ENCODE results near the gene TBC1D9.

The TBC1D9 gene

DNA sequence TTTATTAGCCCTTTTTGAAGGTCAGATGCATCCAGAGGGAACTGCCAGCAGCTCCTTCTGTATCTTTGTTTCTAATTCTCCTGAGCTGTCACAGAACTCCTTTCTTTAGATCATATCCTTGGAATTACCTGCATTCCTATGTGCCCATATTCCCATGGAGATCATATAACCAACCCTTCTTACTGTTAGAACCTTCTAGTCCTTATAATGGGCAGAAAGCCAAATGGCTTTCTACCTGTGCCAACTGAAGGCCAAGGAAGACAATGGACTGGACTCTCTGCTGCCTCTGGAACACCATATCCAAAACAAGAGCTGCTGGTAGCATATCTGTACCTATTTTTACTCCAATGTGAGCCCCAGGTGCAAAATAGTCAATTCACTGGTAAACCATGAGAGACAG lies 60.7 kb downstream of the TBC1D9 start:
- DNase-seq: no peak
- Mint-ChIP-seq H3K27me3 (ENCODE audit: low read depth, poor library complexity) (no peaks in the 10 kb centered on the region), H3K27ac (no peak overlapping the region), H3K4me3 (no peak overlapping the region), H3K36me3 (ENCODE audit: low read depth) (peaks cover 33% of the 10 kb centered on the region), H3K9me3 (no peaks in the 10 kb centered on the region), H3K4me1 (peaks cover 32% of the 10 kb centered on the region)
- TF ChIP-seq, protein P1, sequence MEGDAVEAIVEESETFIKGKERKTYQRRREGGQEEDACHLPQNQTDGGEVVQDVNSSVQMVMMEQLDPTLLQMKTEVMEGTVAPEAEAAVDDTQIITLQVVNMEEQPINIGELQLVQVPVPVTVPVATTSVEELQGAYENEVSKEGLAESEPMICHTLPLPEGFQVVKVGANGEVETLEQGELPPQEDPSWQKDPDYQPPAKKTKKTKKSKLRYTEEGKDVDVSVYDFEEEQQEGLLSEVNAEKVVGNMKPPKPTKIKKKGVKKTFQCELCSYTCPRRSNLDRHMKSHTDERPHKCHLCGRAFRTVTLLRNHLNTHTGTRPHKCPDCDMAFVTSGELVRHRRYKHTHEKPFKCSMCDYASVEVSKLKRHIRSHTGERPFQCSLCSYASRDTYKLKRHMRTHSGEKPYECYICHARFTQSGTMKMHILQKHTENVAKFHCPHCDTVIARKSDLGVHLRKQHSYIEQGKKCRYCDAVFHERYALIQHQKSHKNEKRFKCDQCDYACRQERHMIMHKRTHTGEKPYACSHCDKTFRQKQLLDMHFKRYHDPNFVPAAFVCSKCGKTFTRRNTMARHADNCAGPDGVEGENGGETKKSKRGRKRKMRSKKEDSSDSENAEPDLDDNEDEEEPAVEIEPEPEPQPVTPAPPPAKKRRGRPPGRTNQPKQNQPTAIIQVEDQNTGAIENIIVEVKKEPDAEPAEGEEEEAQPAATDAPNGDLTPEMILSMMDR (IDR thresholded peaks at IDR 0.05): no peak

DNA sequence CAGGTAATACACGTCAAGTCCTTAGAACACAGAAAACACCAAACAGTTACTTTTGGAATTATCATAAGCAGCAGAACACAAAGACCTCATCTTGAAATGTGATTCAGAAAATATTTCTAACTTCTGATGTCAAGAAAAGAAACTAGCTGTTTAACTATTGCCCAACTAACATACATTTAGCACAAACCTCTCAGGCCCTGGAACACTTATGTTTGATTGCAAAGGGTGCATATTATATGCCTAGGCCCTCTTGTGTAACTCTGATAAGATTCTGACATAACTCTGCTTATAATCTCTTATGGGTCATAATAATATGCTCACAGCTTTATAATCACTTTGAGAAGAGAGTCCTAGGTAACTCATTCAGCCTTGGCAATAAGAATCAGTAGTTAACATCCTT lies 62.6 kb downstream of the TBC1D9 start:
- Mint-ChIP-seq H3K27me3 (ENCODE audit: low read depth, poor library complexity) (peaks cover 4% of the 10 kb centered on the region), H3K4me1 (peaks cover 36% of the 10 kb centered on the region), H3K9me3 (no peaks in the 10 kb centered on the region), H3K27ac (no peak overlapping the region), H3K4me3 (no peak overlapping the region), H3K36me3 (ENCODE audit: low read depth) (peaks cover 19% of the 10 kb centered on the region)
- TF ChIP-seq, protein P1 (IDR thresholded peaks at IDR 0.05): no peak
- DNase-seq: no peak

DNA sequence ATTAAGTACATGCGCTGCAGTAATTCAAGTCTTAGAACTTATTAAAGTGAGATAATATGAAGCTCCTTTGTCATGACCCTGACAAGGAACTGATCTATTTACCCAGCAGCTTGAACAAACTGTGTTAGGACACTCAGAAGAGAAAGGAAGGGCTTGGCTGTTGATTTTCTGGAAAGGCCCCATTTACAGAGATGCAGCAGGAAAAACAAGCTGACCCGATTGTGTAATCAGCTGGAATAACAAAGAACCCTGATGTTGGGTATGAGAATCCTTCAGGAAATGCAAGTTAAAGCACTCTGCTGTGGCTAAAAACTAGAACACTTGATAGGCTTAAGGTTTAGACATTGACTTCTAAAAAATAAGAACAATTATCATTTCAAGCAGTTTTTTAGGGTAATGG lies 64.8 kb downstream of the TBC1D9 start:
- Mint-ChIP-seq H3K4me1 (peaks cover 25% of the 10 kb centered on the region), H3K36me3 (ENCODE audit: low read depth) (peaks cover 8% of the 10 kb centered on the region), H3K27me3 (ENCODE audit: low read depth, poor library complexity) (peaks cover 4% of the 10 kb centered on the region), H3K27ac (no peak overlapping the region), H3K4me3 (no peak overlapping the region), H3K9me3 (no peaks in the 10 kb centered on the region)
- no peak for DNase-seq
- TF ChIP-seq, protein P1 (IDR thresholded peaks at IDR 0.05): no peak

DNA sequence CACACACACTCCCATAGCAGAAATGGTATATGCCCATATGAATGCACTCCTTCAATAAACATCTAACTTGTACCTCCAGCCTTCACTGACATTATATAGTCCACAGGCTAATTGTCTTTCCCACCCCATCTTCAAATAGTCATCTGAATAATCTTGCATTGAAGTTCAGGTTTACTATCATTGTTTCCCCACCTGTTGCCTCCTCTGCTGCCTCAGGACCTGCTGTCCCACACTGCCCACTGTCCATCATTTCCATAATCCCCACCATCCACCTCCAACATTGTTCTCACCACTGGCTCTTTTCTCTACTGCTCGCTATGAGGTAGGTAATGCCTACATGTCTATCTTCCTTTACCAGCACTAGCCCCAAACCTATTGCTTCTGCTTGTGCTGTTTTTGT lies 66.1 kb downstream of the TBC1D9 start:
- Mint-ChIP-seq H3K9me3 (no peaks in the 10 kb centered on the region), H3K36me3 (ENCODE audit: low read depth) (peaks cover 5% of the 10 kb centered on the region), H3K4me3 (no peak overlapping the region), H3K4me1 (peaks cover 25% of the 10 kb centered on the region), H3K27me3 (ENCODE audit: low read depth, poor library complexity) (peaks cover 4% of the 10 kb centered on the region), H3K27ac (peak overlapping the region; percentile 34)
- no peak for DNase-seq
- TF ChIP-seq, protein P1 (IDR thresholded peaks at IDR 0.05): no peak

DNA sequence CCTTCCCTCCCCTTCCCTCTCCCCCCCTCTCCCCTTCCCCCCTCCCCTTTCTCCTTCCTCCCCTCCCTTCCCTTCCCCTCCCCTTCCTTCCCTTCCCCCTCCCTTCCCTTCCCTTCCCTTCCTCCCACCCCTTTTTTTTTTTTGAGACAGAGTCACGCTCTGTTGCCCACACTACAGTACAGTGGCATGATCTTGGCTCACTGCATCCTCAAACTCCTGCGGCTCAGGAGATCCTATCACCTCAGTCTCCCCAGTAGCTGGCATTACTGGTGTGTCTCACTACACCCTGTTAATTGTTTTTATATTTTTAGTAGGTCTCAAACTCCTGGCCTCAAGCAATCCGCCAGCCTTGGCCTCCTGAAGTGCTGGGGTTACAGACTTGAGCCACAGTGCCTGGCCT lies 66.6 kb downstream of the TBC1D9 start:
- Mint-ChIP-seq H3K4me1 (peaks cover 25% of the 10 kb centered on the region), H3K4me3 (no peak overlapping the region), H3K9me3 (no peaks in the 10 kb centered on the region), H3K27me3 (ENCODE audit: low read depth, poor library complexity) (peaks cover 4% of the 10 kb centered on the region), H3K36me3 (ENCODE audit: low read depth) (peaks cover 8% of the 10 kb centered on the region), H3K27ac (peak overlapping the region; percentile 34)
- no peak for DNase-seq
- TF ChIP-seq, protein P1 (IDR thresholded peaks at IDR 0.05): no peak

DNA sequence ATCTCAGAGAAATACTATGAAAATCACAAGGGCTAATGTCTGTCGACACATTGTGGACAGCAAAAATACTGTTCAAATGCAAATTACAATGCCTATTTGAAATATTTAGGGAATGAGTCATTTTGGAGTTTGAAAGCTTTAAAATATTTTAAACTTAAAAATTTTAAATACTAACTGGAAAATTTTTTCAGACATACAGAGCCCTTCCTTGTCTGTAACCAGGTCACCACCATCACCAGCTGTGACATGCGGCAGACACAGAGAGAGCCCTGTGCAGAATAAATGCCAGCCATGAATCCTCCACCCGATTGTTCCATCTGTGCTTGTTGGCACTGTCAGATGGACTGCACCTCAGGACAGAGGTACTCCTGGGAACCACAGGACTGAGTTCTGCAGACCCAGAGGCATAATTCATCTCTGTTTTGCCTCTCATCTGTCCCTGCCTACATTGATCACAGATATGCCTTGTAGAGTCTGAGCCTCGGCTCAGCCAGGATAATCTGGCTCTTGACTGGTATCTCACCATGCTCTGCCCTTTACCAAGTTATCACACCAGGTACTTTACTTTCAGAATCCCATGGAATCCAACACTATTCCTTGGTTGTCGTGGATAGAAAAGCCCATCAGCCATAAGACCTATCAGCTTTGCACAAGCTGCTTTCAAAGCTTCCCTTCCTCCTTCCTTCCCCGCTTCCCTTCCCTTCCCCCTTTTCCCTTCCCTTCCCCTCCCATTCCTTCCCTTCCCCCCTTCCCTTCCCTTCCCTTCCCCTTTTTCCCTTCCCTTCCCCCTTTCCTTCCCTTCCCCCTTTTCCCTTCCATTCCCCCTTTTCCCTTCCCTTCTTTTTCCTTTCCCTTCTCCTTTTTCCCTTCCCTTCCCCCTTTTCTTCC lies 67.2 kb downstream of the TBC1D9 start:
- peaks cover 25% of the 10 kb centered on the region for H3K4me1 Mint-ChIP-seq
- TF ChIP-seq, protein P1 (IDR thresholded peaks at IDR 0.05): no peak

More for the DNA sequence above, 67.2 kb downstream of the TBC1D9 start:
- Mint-ChIP-seq H3K9me3 (no peaks in the 10 kb centered on the region), H3K36me3 (ENCODE audit: low read depth) (peaks cover 8% of the 10 kb centered on the region), H3K4me3 (no peak overlapping the region), H3K27ac (no peak overlapping the region), H3K27me3 (ENCODE audit: low read depth, poor library complexity) (peaks cover 4% of the 10 kb centered on the region)
- no peak for DNase-seq
